ENCODE results near the gene TMEM187.

- no peak for TF ChIP-seq POLR2A (IDR thresholded peaks at IDR 0.05)
- TF ChIP-seq, protein P1, sequence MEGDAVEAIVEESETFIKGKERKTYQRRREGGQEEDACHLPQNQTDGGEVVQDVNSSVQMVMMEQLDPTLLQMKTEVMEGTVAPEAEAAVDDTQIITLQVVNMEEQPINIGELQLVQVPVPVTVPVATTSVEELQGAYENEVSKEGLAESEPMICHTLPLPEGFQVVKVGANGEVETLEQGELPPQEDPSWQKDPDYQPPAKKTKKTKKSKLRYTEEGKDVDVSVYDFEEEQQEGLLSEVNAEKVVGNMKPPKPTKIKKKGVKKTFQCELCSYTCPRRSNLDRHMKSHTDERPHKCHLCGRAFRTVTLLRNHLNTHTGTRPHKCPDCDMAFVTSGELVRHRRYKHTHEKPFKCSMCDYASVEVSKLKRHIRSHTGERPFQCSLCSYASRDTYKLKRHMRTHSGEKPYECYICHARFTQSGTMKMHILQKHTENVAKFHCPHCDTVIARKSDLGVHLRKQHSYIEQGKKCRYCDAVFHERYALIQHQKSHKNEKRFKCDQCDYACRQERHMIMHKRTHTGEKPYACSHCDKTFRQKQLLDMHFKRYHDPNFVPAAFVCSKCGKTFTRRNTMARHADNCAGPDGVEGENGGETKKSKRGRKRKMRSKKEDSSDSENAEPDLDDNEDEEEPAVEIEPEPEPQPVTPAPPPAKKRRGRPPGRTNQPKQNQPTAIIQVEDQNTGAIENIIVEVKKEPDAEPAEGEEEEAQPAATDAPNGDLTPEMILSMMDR (IDR thresholded peaks at IDR 0.05), result no peak
These were observed 31.8 kb downstream of the TMEM187 start for GRCh38 chrX:154004315-154004714.
